Kidney (tissue), 14 donors: ENCODE data around the gene KLHL29. TPM values are rescaled to one million over a fixed set of nuclear protein-coding genes. Genes with fewer than 3 reads are reported as not detected.
A peak's percentile ranks its signal among the peaks of the same experiment; 100 is the strongest.

Source experiments
- DNase-seq, 5 donors: peaks; one replicate each; pipeline ENCODE4 v3.0.0-alpha.2; 2013 to 2020
- FAIRE-seq: peaks from 2 replicates; lab custom pipeline; 2012; peaks lifted over from hg19 to GRCh38; lab: Jason Lieb, UNC
- H3K27ac ChIP-seq, 2 donors: one replicate each; pipeline ENCODE4 v1.7.0; 2013; ENCODE audit warnings: low read depth in 2 of 2, low read length in 2 of 2, inconsistent platforms in 1 of 2
- H3K27me3 ChIP-seq: one replicate; pipeline ENCODE4 v1.7.1; 2013; ENCODE audit warnings: low read length, inconsistent platforms; ENCODE audit not compliant: control insufficient read depth, insufficient read depth
- H3K36me3 ChIP-seq, 3 donors: one replicate each; pipeline versions ENCODE4 v1.7.0 to v1.7.1; 2013; ENCODE audit warnings: low read length in 3 of 3, control low read depth in 1 of 3, inconsistent platforms in 1 of 3; ENCODE audit not compliant: insufficient read depth in 3 of 3, control insufficient read depth in 2 of 3
- H3K4me1 ChIP-seq, 3 donors: one replicate each; pipeline versions ENCODE4 v1.7.0 to v1.7.1; 2013; ENCODE audit warnings: low read length in 3 of 3, inconsistent platforms in 1 of 3, low read depth in 1 of 3; ENCODE audit not compliant: control insufficient read depth in 2 of 3, insufficient read depth in 2 of 3
- H3K4me3 ChIP-seq, 3 donors: one replicate each; pipeline versions ENCODE4 v1.7.0 to v1.8.1; 2013; ENCODE audit warnings: low read length in 3 of 3, control low read depth in 1 of 3, inconsistent platforms in 1 of 3
- H3K9ac ChIP-seq, 3 donors: one replicate each; pipeline versions ENCODE4 v1.7.0 to v1.7.1; 2013; ENCODE audit warnings: low read length in 3 of 3, control low read depth in 1 of 3, inconsistent platforms in 1 of 3
- H3K9me3 ChIP-seq, 3 donors: one replicate each; pipeline versions ENCODE4 v1.7.0 to v1.7.1; 2013; ENCODE audit warnings: low read length in 3 of 3, control low read depth in 1 of 3, inconsistent platforms in 1 of 3; ENCODE audit not compliant: control insufficient read depth in 2 of 3, insufficient read depth in 1 of 3
- CTCF ChIP-seq: IDR thresholded peaks from 3 replicates; pipeline ENCODE4 v1.5.1; 2012; ENCODE audit warnings: mild to moderate bottlenecking, moderate library complexity, borderline replicate concordance; ENCODE audit not compliant: insufficient read depth; ENCODE audit errors: extremely low read depth
- intact Hi-C: fragments of 100-400 bp; cut with DNase I; formaldehyde crosslinking; loops from one replicate; pipeline ENCODE4 v1.11.1; 2022
- polyA plus RNA-seq: library from polyadenylated mRNA; stranded (reverse); fragments of 350-450 nt; fragmentation: Illumina TruSeq; extraction: RNeasy Lipid Tissue Mini Kit (QIAGEN cat#74804); gene quantifications from one replicate; pipeline ENCODE4 v1.2.3, GENCODE V29; 2014; ENCODE audit warnings: low read depth, low replicate concordance; ENCODE audit not compliant: insufficient read depth
- total RNA-seq: library from RNA; stranded (reverse); fragmentation: NEBNext Ultra II Directional; extraction: Animal tissue kit (Norgen Biotek cat#: 25700); gene quantifications from one replicate; pipeline ENCODE4 v1.2.1, GENCODE V29; 2021
- donor health status: control.
- donor health status: control.
- donor health status: control.
- donor health status: control.
- donor health status: control.
- donor health status: DM: yes; HTN: yes; CAD: no.
- donor health status: Normal renal cell carcinoma (clear cell type).

KLHL29 gene
- total and polyA plus RNA-seq, 2 donors from 2014 or later, result 1.5 to 10.5 TPM

GRCh38 chr2:23482188-23482587 lies 97.2 kb downstream of the KLHL29 start:
- Histone ChIP-seq H3K9ac (no peak overlapping the region), H3K27me3 (no peaks in the 10 kb centered on the region), H3K36me3 (no peaks in the 10 kb centered on the region), H3K4me3 (no peak overlapping the region), H3K4me1 (peaks cover 2 to 7% (median 4%) of the 10 kb centered on the region in 3 donors), H3K9me3 (no peaks in the 10 kb centered on the region), H3K27ac (no peak overlapping the region)
- no peak for TF ChIP-seq CTCF
- intact Hi-C loops, result no loop called here
- DNase-seq (peak in 1 of 5 donors; percentile 32), FAIRE-seq (no peak)

GRCh38 chr2:23482607-23483006 lies 97.6 kb downstream of the KLHL29 start:
- DNase-seq (peak in 1 of 5 donors; percentile 18), FAIRE-seq (no peak)
- Histone ChIP-seq H3K4me3 (no peak overlapping the region), H3K9ac (no peak overlapping the region), H3K27ac (no peak overlapping the region), H3K9me3 (no peaks in the 10 kb centered on the region), H3K4me1 (peaks cover 4 to 9% (median 5%) of the 10 kb centered on the region in 3 donors), H3K27me3 (no peaks in the 10 kb centered on the region), H3K36me3 (no peaks in the 10 kb centered on the region)
- intact Hi-C loops, result no loop called here
- TF ChIP-seq CTCF, result no peak

GRCh38 chr2:23483791-23484190 lies 98.8 kb downstream of the KLHL29 start:
- H3K9me3 ChIP-seq, result no peaks in the 10 kb centered on the region
- TF ChIP-seq CTCF, result no peak
- H3K4me3 ChIP-seq, result no peak overlapping the region
- H3K27ac ChIP-seq, result no peak overlapping the region
- H3K9ac ChIP-seq, result no peak overlapping the region
- intact Hi-C loops, result no loop called here
- no peaks in the 10 kb centered on the region for H3K36me3 ChIP-seq
- DNase-seq, result peak in 1 of 5 donors; percentile 21
- H3K4me1 ChIP-seq, result peaks cover 4 to 9% (median 5%) of the 10 kb centered on the region in 3 donors
- no peaks in the 10 kb centered on the region for H3K27me3 ChIP-seq
- FAIRE-seq, result no peak

- Histone ChIP-seq H3K27ac (no peak overlapping the region), H3K4me3 (no peak overlapping the region), H3K36me3 (no peaks in the 10 kb centered on the region), H3K27me3 (no peaks in the 10 kb centered on the region), H3K9me3 (no peaks in the 10 kb centered on the region), H3K9ac (no peak overlapping the region), H3K4me1 (peaks cover 4 to 9% (median 5%) of the 10 kb centered on the region in 3 donors)
- intact Hi-C loops, result no loop called here
- FAIRE-seq, result no peak
- no peak for DNase-seq
- TF ChIP-seq CTCF, result no peak
Observed at GRCh38 chr2:23484275-23484674, 99.3 kb downstream of the KLHL29 start.
